ENCODE results near the gene EPN2. TPM values are rescaled to one million over a fixed set of nuclear protein-coding genes. Genes with fewer than 3 reads are reported as not detected.

EPN2 gene
- total RNA-seq, 1 experiment from 2014 or later, result 31.3 TPM

DNA sequence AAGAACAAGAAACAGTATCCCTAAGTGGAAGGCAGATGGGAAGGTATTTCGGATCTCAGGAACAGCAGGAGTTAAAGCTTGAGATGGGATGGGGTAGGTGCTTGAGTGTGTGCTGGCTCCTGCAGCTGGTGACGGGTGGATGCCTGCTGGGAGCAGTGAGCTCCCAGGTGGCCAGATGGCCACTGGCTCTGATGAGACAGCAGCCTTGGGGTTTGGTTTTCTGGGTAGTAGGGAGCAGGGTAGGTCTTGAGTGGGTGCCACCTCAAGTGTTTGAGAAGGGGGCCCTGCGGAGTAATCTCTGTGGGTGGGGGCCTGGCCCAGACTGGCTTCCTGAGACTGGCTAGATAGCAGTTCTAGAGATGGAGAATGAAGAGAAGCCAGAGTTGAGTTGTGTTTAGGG, 10.3 kb downstream of the EPN2 start:
- H3K36me3 Mint-ChIP-seq (ENCODE audit: insufficient read depth, unreplicated experiment), result no peaks in the 10 kb centered on the region
- H3K9me3 Mint-ChIP-seq (ENCODE audit: low read depth, unreplicated experiment), result no peaks in the 10 kb centered on the region
- H3K27ac Mint-ChIP-seq (ENCODE audit: unreplicated experiment), result no peak overlapping the region
- DNase-seq, result no peak
- TF ChIP-seq, protein P1, sequence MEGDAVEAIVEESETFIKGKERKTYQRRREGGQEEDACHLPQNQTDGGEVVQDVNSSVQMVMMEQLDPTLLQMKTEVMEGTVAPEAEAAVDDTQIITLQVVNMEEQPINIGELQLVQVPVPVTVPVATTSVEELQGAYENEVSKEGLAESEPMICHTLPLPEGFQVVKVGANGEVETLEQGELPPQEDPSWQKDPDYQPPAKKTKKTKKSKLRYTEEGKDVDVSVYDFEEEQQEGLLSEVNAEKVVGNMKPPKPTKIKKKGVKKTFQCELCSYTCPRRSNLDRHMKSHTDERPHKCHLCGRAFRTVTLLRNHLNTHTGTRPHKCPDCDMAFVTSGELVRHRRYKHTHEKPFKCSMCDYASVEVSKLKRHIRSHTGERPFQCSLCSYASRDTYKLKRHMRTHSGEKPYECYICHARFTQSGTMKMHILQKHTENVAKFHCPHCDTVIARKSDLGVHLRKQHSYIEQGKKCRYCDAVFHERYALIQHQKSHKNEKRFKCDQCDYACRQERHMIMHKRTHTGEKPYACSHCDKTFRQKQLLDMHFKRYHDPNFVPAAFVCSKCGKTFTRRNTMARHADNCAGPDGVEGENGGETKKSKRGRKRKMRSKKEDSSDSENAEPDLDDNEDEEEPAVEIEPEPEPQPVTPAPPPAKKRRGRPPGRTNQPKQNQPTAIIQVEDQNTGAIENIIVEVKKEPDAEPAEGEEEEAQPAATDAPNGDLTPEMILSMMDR (IDR thresholded peaks at IDR 0.05; ENCODE audit: unreplicated experiment), result no peak
- H3K4me3 Mint-ChIP-seq (ENCODE audit: low read depth, unreplicated experiment), result no peak overlapping the region
- intact Hi-C loops (cut with micrococcal nuclease; ENCODE audit: unreplicated experiment), result no loop called here
- peaks cover 24% of the 10 kb centered on the region for H3K4me1 Mint-ChIP-seq (ENCODE audit: low read depth, unreplicated experiment)
- no TSS peak for BruUV-seq (replicated peaks)
- no peaks in the 10 kb centered on the region for H3K27me3 Mint-ChIP-seq (ENCODE audit: unreplicated experiment)
- CTCF ChIA-PET, result interaction anchor here (1.4 kb wide), 1 partner anchor 8 kb away, joined by 3 read pairs; no protein-coding TSS in a partner anchor

DNA sequence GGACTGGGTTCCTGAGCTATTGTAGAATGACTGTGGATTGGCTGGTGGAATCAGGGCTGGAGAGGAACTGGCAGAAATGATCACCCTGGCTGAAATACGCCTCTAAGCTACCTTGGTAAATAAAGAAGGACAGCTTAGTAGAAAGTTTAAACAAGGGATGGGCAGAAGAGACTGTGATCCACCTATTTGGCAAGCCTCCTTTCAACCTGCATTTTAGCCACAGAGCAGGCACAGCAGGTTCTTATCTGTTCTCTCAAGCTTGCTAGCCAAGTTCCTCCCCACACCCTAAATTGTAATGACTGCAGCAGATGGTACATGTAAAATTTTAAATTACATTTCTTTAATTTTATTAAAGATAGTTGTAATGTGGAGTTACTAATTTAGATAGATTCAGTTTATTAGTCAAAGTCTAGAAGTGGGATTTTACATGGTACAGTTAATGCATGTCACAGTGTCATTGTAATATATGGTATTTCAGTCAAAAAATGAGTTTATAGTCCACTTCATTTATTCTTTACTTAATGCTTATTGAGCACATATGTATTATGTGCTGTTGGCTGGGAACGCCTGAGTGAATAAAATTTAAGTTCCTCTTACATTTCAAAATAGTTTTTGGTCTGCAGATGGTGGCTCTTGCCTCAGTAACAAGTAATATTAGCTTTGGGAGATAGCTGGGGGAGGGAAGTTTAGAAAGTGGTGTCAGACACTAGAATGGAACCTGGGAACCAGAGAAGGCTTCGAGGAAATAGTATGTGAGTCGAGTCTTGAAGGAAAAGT, 11.2 kb downstream of the EPN2 start:
- H3K4me3 Mint-ChIP-seq (ENCODE audit: low read depth, unreplicated experiment), result no peak overlapping the region
- no TSS peak for BruUV-seq (replicated peaks)
- no peak for DNase-seq
- CTCF ChIA-PET, result interaction anchor here (0.6 to 1.2 kb wide), 2 partner anchors 90 to 532 kb away, joined by 3 to 4 read pairs; no protein-coding TSS in a partner anchor
- H3K36me3 Mint-ChIP-seq (ENCODE audit: insufficient read depth, unreplicated experiment), result no peaks in the 10 kb centered on the region
- intact Hi-C loops (cut with micrococcal nuclease; ENCODE audit: unreplicated experiment), result no loop called here
- H3K27me3 Mint-ChIP-seq (ENCODE audit: unreplicated experiment), result no peaks in the 10 kb centered on the region
- TF ChIP-seq, protein P1 (IDR thresholded peaks at IDR 0.05; ENCODE audit: unreplicated experiment), result no peak
- H3K27ac Mint-ChIP-seq (ENCODE audit: unreplicated experiment), result no peak overlapping the region
- H3K4me1 Mint-ChIP-seq (ENCODE audit: low read depth, unreplicated experiment), result peaks cover 24% of the 10 kb centered on the region
- no peaks in the 10 kb centered on the region for H3K9me3 Mint-ChIP-seq (ENCODE audit: low read depth, unreplicated experiment)

- BruUV-seq (replicated peaks), result no TSS peak
- H3K36me3 Mint-ChIP-seq (ENCODE audit: insufficient read depth, unreplicated experiment), result no peaks in the 10 kb centered on the region
- intact Hi-C loops (cut with micrococcal nuclease; ENCODE audit: unreplicated experiment), result no loop called here
- TF ChIP-seq, protein P1 (IDR thresholded peaks at IDR 0.05; ENCODE audit: unreplicated experiment), result no peak
- no peaks in the 10 kb centered on the region for H3K27me3 Mint-ChIP-seq (ENCODE audit: unreplicated experiment)
- peak; percentile 7 for DNase-seq
- H3K4me1 Mint-ChIP-seq (ENCODE audit: low read depth, unreplicated experiment), result peaks cover 24% of the 10 kb centered on the region
- H3K9me3 Mint-ChIP-seq (ENCODE audit: low read depth, unreplicated experiment), result no peaks in the 10 kb centered on the region
- CTCF ChIA-PET, result interaction anchor here (0.6 to 1.2 kb wide), 3 partner anchors 89 to 532 kb away, joined by 3 to 7 read pairs (median 4); no protein-coding TSS in a partner anchor
- no peak overlapping the region for H3K4me3 Mint-ChIP-seq (ENCODE audit: low read depth, unreplicated experiment)
- H3K27ac Mint-ChIP-seq (ENCODE audit: unreplicated experiment), result no peak overlapping the region
Measured at GRCh38 chr17:19248928-19249574, 11.9 kb downstream of the EPN2 start.

DNA sequence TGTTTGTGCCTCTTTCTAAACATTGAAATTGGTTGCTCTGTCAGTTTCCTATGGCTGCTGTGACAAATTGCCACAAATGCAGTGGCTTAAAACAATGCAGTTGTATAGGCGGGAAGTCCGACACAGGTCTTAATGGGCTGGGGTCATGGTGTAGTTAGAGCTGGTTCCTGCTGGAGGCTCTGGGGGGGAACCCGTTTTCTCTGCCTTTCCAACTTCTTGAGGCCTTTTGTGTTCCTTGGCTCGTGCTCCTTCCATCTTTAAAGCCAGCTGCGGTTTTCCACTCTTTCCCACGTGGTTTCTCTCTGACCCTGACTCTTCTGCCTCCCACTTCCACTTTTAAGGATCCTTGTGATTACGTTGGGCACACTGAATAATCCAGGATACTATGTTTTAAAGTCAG, 12.5 kb downstream of the EPN2 start:
- Mint-ChIP-seq H3K36me3 (ENCODE audit: insufficient read depth, unreplicated experiment) (no peaks in the 10 kb centered on the region), H3K4me3 (ENCODE audit: low read depth, unreplicated experiment) (no peak overlapping the region), H3K27ac (ENCODE audit: unreplicated experiment) (no peak overlapping the region), H3K9me3 (ENCODE audit: low read depth, unreplicated experiment) (no peaks in the 10 kb centered on the region), H3K27me3 (ENCODE audit: unreplicated experiment) (no peaks in the 10 kb centered on the region), H3K4me1 (ENCODE audit: low read depth, unreplicated experiment) (peaks cover 24% of the 10 kb centered on the region)
- CTCF ChIA-PET, result interaction anchor here (0.6 kb wide), 1 partner anchor 244 kb away, joined by 7 read pairs; no protein-coding TSS in a partner anchor
- no peak for DNase-seq
- TF ChIP-seq, protein P1 (IDR thresholded peaks at IDR 0.05; ENCODE audit: unreplicated experiment), result no peak
- intact Hi-C loops (cut with micrococcal nuclease; ENCODE audit: unreplicated experiment), result no loop called here
- BruUV-seq (replicated peaks), result no TSS peak

All from Calu3 (cell line).